Nephron (organoid): ENCODE results near the gene PRKN.

Source experiments
- H3K27ac Mint-ChIP-seq, 3 experiments: 2 replicates each; pipeline ENCODE4 v1.8.0; 2020; ENCODE audit warnings: mixed read lengths in 3 of 3, mild to moderate bottlenecking in 2 of 3, moderate library complexity in 1 of 3
- H3K27me3 Mint-ChIP-seq: 2 replicates; pipeline ENCODE4 v1.8.0; 2021; ENCODE audit warnings: low read depth, mild to moderate bottlenecking, moderate library complexity, mixed read lengths
- H3K36me3 Mint-ChIP-seq: 2 replicates; pipeline ENCODE4 v1.8.0; 2020; ENCODE audit warnings: low read depth, mixed read lengths
- H3K4me1 Mint-ChIP-seq: 2 replicates; pipeline ENCODE4 v1.8.0; 2020; ENCODE audit warnings: mixed read lengths
- H3K4me3 Mint-ChIP-seq, 3 experiments: 2 replicates each; pipeline ENCODE4 v1.8.0; 2020; ENCODE audit warnings: mild to moderate bottlenecking in 3 of 3, mixed read lengths in 3 of 3, moderate library complexity in 2 of 3
- H3K9me3 Mint-ChIP-seq: 2 replicates; pipeline ENCODE4 v1.8.0; 2020; ENCODE audit warnings: mixed read lengths
- CTCF ChIP-seq, 3 experiments: fragments of 200-600 bp; sonication (generic); IDR thresholded peaks; one replicate each; pipeline ENCODE4 v1.5.0; 2021; ENCODE audit warnings: antibody characterized with exemption in 3 of 3; ENCODE audit not compliant: unreplicated experiment in 3 of 3

The PRKN gene

GRCh38 chr6:162753775-162754174, 26.2 kb upstream of the PRKN start:
- no peaks in the 10 kb centered on the region for H3K36me3 Mint-ChIP-seq
- no peaks in the 10 kb centered on the region for H3K9me3 Mint-ChIP-seq
- no peak overlapping the region for H3K27ac Mint-ChIP-seq
- no peaks in the 10 kb centered on the region for H3K4me1 Mint-ChIP-seq
- H3K4me3 Mint-ChIP-seq, result no peak overlapping the region
- H3K27me3 Mint-ChIP-seq, result no peaks in the 10 kb centered on the region
- no peak for TF ChIP-seq CTCF (IDR thresholded peaks at IDR 0.05; ENCODE audit: unreplicated experiment in 3 of 3)

GRCh38 chr6:162751211-162751859, 23.8 kb upstream of the PRKN start:
- H3K9me3 Mint-ChIP-seq, result no peaks in the 10 kb centered on the region
- no peak overlapping the region for H3K4me3 Mint-ChIP-seq
- no peak for TF ChIP-seq CTCF (IDR thresholded peaks at IDR 0.05; ENCODE audit: unreplicated experiment in 3 of 3)
- H3K27ac Mint-ChIP-seq, result no peak overlapping the region
- H3K27me3 Mint-ChIP-seq, result no peaks in the 10 kb centered on the region
- H3K36me3 Mint-ChIP-seq, result no peaks in the 10 kb centered on the region
- H3K4me1 Mint-ChIP-seq, result no peaks in the 10 kb centered on the region

GRCh38 chr6:162750776-162751175, 23.2 kb upstream of the PRKN start:
- TF ChIP-seq CTCF (IDR thresholded peaks at IDR 0.05; ENCODE audit: unreplicated experiment in 3 of 3), result no peak
- H3K27ac Mint-ChIP-seq, result no peak overlapping the region
- H3K27me3 Mint-ChIP-seq, result no peaks in the 10 kb centered on the region
- H3K4me1 Mint-ChIP-seq, result no peaks in the 10 kb centered on the region
- no peaks in the 10 kb centered on the region for H3K36me3 Mint-ChIP-seq
- H3K9me3 Mint-ChIP-seq, result no peaks in the 10 kb centered on the region
- no peak overlapping the region for H3K4me3 Mint-ChIP-seq

- H3K4me3 Mint-ChIP-seq, result no peak overlapping the region
- no peaks in the 10 kb centered on the region for H3K27me3 Mint-ChIP-seq
- H3K4me1 Mint-ChIP-seq, result no peaks in the 10 kb centered on the region
- H3K36me3 Mint-ChIP-seq, result no peaks in the 10 kb centered on the region
- H3K9me3 Mint-ChIP-seq, result no peaks in the 10 kb centered on the region
- H3K27ac Mint-ChIP-seq, result no peak overlapping the region
- no peak for TF ChIP-seq CTCF (IDR thresholded peaks at IDR 0.05; ENCODE audit: unreplicated experiment in 3 of 3)
These were observed 9.4 kb upstream of the PRKN start for GRCh38 chr6:162736961-162737360.

GRCh38 chr6:162733489-162733888, 5.9 kb upstream of the PRKN start:
- no peaks in the 10 kb centered on the region for H3K27me3 Mint-ChIP-seq
- no peak overlapping the region for H3K4me3 Mint-ChIP-seq
- no peaks in the 10 kb centered on the region for H3K9me3 Mint-ChIP-seq
- H3K27ac Mint-ChIP-seq, result no peak overlapping the region
- no peaks in the 10 kb centered on the region for H3K36me3 Mint-ChIP-seq
- H3K4me1 Mint-ChIP-seq, result no peaks in the 10 kb centered on the region
- TF ChIP-seq CTCF (IDR thresholded peaks at IDR 0.05; ENCODE audit: unreplicated experiment in 3 of 3), result no peak

- Mint-ChIP-seq H3K4me3 (peak overlapping the region in 2 of 3 experiments; percentile 7 to 26), H3K9me3 (no peaks in the 10 kb centered on the region), H3K36me3 (no peaks in the 10 kb centered on the region), H3K27ac (no peak overlapping the region), H3K4me1 (peaks cover 7% of the 10 kb centered on the region), H3K27me3 (peaks cover under 1% of the 10 kb centered on the region)
- TF ChIP-seq CTCF (IDR thresholded peaks at IDR 0.05; ENCODE audit: unreplicated experiment in 3 of 3), result no peak
These were observed 2.9 kb upstream of the PRKN start for GRCh38 chr6:162730502-162730901.
